Osteoblast (primary cell): ENCODE results near the gene SSTR3. TPM values are rescaled to one million over a fixed set of nuclear protein-coding genes. Genes with fewer than 3 reads are reported as not detected.

Source experiments
- DNase-seq: peaks from one replicate; pipeline ENCODE4 v3.0.0; 2011; ENCODE audit warnings: low spot score, mixed read lengths; ENCODE audit not compliant: insufficient read length; ENCODE audit errors: missing footprints
- H2AFZ ChIP-seq: 2 replicates; pipeline ENCODE4 v1.6.0; 2011; ENCODE audit warnings: mild to moderate bottlenecking, low read length
- H3K27ac ChIP-seq: 2 replicates; pipeline ENCODE4 v1.5.1; 2011; ENCODE audit warnings: mild to moderate bottlenecking, low read depth, low read length, moderate library complexity
- H3K27me3 ChIP-seq: 2 replicates; pipeline ENCODE4 v1.6.0; 2012; ENCODE audit warnings: mild to moderate bottlenecking, control low read depth, inconsistent platforms, low read length, moderate library complexity; ENCODE audit not compliant: insufficient read depth
- H3K36me3 ChIP-seq: 2 replicates; pipeline ENCODE4 v1.5.1; 2011; ENCODE audit warnings: mild to moderate bottlenecking, low read length, control low read depth, moderate library complexity; ENCODE audit not compliant: insufficient read depth
- H3K4me1 ChIP-seq: 2 replicates; pipeline ENCODE4 v1.5.1; 2011; ENCODE audit warnings: mild to moderate bottlenecking, low read length, control low read depth, moderate library complexity; ENCODE audit not compliant: insufficient read depth
- H3K4me2 ChIP-seq: 2 replicates; pipeline ENCODE4 v1.6.0; 2011; ENCODE audit warnings: mild to moderate bottlenecking, low read length; ENCODE audit not compliant: insufficient read depth
- H3K4me3 ChIP-seq: fragments of 200-600 bp; sonication (generic); 3 replicates; pipeline ENCODE4 v1.5.1; 2012; ENCODE audit warnings: mild to moderate bottlenecking, low read length, inconsistent platforms; ENCODE audit not compliant: insufficient read depth
- H3K79me2 ChIP-seq: 2 replicates; pipeline ENCODE4 v1.6.0; 2012; ENCODE audit warnings: mild to moderate bottlenecking, low read length, control low read depth, inconsistent platforms; ENCODE audit not compliant: insufficient read depth
- H3K9me3 ChIP-seq: 2 replicates; pipeline ENCODE4 v1.5.1; 2011; ENCODE audit warnings: low read depth, low read length, control low read depth
- H4K20me1 ChIP-seq: 2 replicates; pipeline ENCODE4 v1.6.0; 2012; ENCODE audit warnings: mild to moderate bottlenecking, low read length, control low read depth; ENCODE audit not compliant: insufficient read depth
- CTCF ChIP-seq: IDR thresholded peaks from 2 replicates; pipeline ENCODE4 v1.5.1; 2011; ENCODE audit warnings: mild to moderate bottlenecking, low read depth, low read length, moderate library complexity; ENCODE audit errors: extremely low read depth
- total RNA-seq: library from RNA; depleted of rRNA; stranded (reverse); fragments of >200 nt; gene quantifications from 2 replicates; pipeline ENCODE4 v1.2.3, GENCODE V29; 2012

Gene SSTR3
- total RNA-seq, 1 donor, result not detected

- TF ChIP-seq CTCF, result no peak
- Histone ChIP-seq H3K36me3 (peaks cover 16% of the 10 kb centered on the region), H4K20me1 (peaks cover 4% of the 10 kb centered on the region), H3K4me1 (no peaks in the 10 kb centered on the region), H3K4me3 (no peak overlapping the region), H3K4me2 (no peak overlapping the region), H3K27me3 (peaks cover 10% of the 10 kb centered on the region), H3K79me2 (no peaks in the 10 kb centered on the region), H3K27ac (no peak overlapping the region), H3K9me3 (no peaks in the 10 kb centered on the region), H2AFZ (no peak overlapping the region)
- no peak for DNase-seq
These were observed 9.4 kb upstream of the SSTR3 start for GRCh38 chr22:37221424-37222333.

- Histone ChIP-seq H2AFZ (no peak overlapping the region), H3K4me1 (no peaks in the 10 kb centered on the region), H3K4me2 (no peak overlapping the region), H4K20me1 (no peaks in the 10 kb centered on the region), H3K9me3 (no peaks in the 10 kb centered on the region), H3K27me3 (peaks cover 15% of the 10 kb centered on the region), H3K4me3 (no peak overlapping the region), H3K79me2 (no peaks in the 10 kb centered on the region), H3K36me3 (peaks cover 13% of the 10 kb centered on the region), H3K27ac (no peak overlapping the region)
- DNase-seq, result no peak
- no peak for TF ChIP-seq CTCF
These were observed 8.3 kb upstream of the SSTR3 start for GRCh38 chr22:37220543-37220981.

DNA sequence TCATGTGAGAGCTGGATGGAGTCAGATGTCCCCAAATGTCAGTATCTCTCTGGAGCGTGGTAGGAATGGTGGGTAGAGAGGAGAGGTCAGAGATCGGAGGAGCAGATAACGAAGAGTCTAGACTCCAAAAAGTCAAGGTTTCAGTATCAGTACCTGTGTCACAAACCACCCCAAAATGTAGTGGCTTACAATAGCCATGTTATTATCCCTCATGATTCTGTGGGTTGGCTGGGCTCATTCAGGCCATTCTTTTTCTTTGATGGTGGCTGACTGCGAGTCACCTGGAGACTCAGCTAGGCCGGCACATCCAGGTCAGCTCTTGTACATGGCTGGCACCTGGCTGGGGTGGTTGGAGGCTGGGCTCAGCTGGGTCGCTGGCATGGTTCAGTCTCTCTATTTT, 7.3 kb upstream of the SSTR3 start:
- H3K4me3 ChIP-seq, result no peak overlapping the region
- TF ChIP-seq CTCF, result no peak
- no peak overlapping the region for H2AFZ ChIP-seq

GRCh38 chr22:37218771-37219411, 6.6 kb upstream of the SSTR3 start:
- Histone ChIP-seq H3K4me2 (no peak overlapping the region), H2AFZ (no peak overlapping the region), H3K79me2 (no peaks in the 10 kb centered on the region), H3K4me3 (no peak overlapping the region), H3K27ac (no peak overlapping the region), H3K36me3 (peaks cover 3% of the 10 kb centered on the region), H3K4me1 (no peaks in the 10 kb centered on the region), H3K27me3 (peaks cover 21% of the 10 kb centered on the region), H4K20me1 (no peaks in the 10 kb centered on the region), H3K9me3 (no peaks in the 10 kb centered on the region)
- DNase-seq, result no peak
- TF ChIP-seq CTCF, result no peak

More for the DNA sequence above, 7.3 kb upstream of the SSTR3 start:
- H3K9me3 ChIP-seq, result no peaks in the 10 kb centered on the region
- DNase-seq, result no peak
- H3K4me1 ChIP-seq, result no peaks in the 10 kb centered on the region
- no peak overlapping the region for H3K4me2 ChIP-seq
- H3K36me3 ChIP-seq, result peaks cover 4% of the 10 kb centered on the region
- H3K27ac ChIP-seq, result no peak overlapping the region
- no peaks in the 10 kb centered on the region for H3K79me2 ChIP-seq
- H4K20me1 ChIP-seq, result no peaks in the 10 kb centered on the region
- H3K27me3 ChIP-seq, result peaks cover 15% of the 10 kb centered on the region
